ENCODE data around the gene SCGB3A1.

The SCGB3A1 gene

DNA sequence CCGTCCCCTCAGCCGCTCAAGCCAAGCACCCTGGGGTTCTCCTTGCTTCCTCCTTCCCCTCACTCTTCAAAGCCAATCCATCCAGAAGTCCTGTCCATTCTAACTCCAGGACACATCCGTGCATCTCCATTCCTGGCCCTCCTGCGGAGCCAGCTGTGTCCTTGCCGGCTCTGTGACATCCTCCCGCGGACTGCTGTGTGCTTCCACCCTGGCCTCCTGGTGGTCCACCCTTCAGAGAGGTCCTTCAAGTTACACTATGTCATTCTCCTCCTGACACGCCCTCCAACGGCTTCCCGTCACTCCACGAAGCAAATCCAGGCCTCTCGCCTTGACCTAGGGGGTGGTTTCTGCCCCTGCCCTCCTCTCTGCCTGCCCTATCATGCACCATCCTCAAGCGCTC lies 13.0 kb upstream of the SCGB3A1 start:
- TF ChIP-seq ZFX (IDR thresholded peaks at IDR 0.05) = no peak
- TF ChIP-seq, protein P1, sequence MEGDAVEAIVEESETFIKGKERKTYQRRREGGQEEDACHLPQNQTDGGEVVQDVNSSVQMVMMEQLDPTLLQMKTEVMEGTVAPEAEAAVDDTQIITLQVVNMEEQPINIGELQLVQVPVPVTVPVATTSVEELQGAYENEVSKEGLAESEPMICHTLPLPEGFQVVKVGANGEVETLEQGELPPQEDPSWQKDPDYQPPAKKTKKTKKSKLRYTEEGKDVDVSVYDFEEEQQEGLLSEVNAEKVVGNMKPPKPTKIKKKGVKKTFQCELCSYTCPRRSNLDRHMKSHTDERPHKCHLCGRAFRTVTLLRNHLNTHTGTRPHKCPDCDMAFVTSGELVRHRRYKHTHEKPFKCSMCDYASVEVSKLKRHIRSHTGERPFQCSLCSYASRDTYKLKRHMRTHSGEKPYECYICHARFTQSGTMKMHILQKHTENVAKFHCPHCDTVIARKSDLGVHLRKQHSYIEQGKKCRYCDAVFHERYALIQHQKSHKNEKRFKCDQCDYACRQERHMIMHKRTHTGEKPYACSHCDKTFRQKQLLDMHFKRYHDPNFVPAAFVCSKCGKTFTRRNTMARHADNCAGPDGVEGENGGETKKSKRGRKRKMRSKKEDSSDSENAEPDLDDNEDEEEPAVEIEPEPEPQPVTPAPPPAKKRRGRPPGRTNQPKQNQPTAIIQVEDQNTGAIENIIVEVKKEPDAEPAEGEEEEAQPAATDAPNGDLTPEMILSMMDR (conservative IDR thresholded peaks at IDR 0.05) = no peak
- no peak overlapping the region for H3K27ac ChIP-seq

DNA sequence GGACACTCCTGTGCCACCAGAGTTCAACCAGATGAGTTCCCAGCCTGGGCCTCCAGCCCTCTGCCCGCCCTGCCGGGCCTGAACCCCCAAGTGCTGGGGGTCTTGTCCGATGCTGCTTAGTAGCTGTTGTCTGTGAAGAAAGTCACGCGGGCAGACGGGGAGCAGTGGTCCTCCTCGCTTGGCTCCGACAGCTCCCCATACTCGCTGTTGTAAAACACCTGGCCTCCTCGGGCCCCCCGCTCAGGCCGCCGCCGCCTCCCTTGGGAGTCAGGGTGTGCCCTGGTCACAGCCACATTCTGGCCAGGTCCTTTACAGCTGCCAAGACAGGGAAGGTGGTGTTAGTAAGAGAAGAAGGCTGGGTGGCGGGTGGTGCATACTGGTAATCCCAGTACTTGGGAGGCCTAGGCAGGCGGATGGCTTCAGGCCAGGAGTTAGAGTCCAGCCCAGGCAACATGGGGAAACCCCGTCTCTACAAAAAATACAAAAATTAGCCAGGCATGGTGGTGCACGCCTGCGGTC lies 11.8 kb upstream of the SCGB3A1 start:
- H3K27ac ChIP-seq = no peak overlapping the region
- TF ChIP-seq, protein P1 (conservative IDR thresholded peaks at IDR 0.05) = no peak
- no peak for TF ChIP-seq ZFX (IDR thresholded peaks at IDR 0.05)

DNA sequence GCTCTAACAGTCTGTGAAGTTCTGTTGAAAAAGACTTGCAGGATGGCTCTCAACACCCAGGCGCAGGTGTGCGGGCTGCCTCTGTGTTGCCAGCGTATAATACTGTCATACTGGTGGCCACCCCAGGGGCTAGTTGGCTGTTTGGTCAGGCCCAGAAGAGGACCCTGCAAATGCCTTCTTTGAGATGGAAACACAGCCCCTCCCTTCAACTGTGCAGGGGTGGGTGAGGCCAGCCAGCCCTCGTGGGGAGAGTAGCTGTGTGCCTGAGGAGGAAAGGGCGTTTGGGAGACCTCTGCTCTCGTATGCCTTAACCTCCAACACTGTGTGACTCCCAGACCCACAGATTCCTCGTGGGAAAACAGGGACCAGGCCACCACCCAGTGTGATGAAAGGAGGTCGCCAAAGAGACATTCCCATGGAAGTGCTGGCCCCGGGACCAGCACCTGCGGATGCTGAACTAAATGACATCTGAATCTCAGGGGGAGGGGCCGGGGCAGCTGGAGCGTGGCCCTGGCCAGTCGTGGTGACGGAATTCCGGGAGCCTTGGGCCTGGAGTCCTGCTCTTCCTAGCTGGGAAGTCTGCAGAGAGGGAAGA lies 11.3 kb upstream of the SCGB3A1 start:
- no peak overlapping the region for H3K27ac ChIP-seq
- TF ChIP-seq ZFX (IDR thresholded peaks at IDR 0.05) = no peak

DNA sequence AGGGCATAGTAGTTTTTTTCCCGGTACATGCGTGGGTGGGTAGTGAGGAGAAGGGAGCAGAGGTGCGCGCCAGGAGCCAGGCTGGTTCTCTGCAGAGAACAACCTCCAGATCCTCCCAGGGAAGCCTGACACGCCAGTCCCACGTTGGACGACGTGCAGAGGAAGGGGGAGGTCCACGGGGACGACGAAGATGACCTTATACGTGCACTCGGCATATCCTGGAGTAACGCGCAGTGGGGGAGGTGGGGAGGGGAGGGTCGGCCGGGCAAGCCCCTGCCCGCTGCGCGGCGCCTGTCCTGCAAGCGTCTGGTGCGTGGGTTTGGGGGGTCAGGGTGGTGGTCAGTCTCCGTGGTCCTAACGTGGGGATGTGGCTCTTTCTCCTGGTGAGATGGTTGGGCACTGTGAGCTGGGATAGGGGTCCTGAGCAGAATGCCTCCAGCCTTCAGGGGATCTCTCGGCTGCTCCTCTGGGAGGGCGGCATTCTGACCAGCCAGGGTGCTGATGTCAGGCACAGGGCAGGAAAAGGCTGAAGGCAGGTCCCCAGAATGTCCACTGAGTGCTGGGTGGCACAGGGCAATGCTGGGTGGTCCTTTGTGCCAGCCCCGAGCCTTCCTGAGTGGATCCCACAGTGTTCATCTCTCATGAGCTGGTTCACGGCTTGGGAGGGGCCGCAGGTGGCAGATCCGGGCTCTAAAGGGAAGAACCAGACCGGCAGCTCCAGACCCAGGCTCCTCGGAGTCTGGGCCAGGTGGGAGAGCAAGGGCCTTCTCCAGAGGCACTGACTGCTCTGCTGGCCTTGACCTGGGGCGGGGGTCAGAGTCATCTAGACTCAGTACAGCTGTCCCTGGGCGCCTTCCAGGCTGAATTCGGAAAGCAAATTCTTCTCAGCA lies 10.5 kb upstream of the SCGB3A1 start:
- no peak for TF ChIP-seq ZFX (IDR thresholded peaks at IDR 0.05)
- TF ChIP-seq, protein P1 (conservative IDR thresholded peaks at IDR 0.05) = no peak
- H3K27ac ChIP-seq = no peak overlapping the region

DNA sequence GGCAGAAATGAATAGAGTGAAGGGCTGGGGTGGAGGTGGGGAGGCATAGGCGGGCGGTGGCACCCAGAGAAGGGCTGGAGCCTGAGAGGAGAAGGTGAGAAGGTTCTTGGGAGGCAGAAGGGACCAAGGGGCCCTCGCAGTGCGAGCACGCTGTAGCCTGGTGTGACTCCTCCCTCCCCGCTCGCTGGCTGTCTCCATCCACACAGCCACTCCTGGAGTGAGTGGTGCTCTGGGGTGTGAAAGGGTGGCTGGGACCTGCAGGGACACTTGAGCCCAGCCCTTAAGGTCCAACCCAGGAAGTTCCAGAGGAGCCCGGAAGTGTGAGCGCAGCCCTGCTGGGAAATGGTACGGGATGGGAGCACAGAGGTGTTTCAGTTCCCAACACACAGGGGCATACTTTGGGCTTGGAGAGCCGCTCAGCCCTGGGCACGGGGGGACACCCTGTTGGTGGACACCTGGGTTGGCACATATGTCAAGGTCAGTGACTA lies 9.3 kb upstream of the SCGB3A1 start:
- TF ChIP-seq ZFX (IDR thresholded peaks at IDR 0.05) = no peak
- TF ChIP-seq, protein P1 (conservative IDR thresholded peaks at IDR 0.05) = no peak
- H3K27ac ChIP-seq = no peak overlapping the region

DNA sequence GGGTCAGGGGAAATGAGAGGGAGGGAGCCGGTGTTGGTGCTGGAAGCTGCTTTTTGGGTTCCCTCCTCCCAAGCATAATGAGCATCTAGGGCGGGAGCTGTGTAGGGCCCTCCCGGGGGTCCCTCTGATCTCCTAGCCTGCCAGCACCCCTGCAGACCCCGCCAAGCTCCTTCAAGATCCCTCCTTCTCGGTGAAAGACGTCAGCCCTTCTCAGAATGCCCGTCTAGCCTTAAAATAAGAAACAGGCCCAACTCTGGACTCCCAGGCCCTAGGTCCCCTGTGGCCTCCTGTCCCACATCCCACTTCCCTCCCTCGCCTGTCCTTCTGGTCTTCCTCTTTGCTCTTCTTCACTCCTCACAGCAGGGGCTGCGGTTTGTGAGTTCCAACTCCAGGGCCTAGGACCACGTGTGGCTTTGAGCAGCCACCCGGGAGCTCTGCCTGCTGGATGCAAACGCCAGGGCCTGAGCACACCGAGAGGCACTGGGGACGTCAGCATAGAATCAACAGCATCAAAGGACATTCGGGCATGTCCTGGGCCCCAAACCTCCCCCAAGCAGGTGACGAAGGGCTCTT lies 8.8 kb upstream of the SCGB3A1 start:
- no peak for TF ChIP-seq ZFX (IDR thresholded peaks at IDR 0.05)
- TF ChIP-seq, protein P1 (conservative IDR thresholded peaks at IDR 0.05) = no peak

DNA sequence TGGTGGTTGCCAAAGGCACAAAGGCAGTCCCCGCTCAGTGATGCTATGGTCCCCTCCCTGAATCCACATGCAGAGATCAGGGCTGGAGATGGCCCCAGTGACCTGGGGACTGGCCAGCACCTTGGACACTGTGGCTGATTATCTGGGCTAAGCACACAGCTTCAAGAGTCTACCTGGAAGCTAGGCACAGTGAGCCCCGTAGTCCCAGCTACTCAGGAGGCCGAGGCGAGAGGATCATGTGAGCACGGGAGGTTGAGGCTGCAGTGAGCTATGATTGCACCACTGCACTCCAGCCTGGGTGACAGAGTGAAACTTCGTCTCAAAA lies 8.3 kb upstream of the SCGB3A1 start:
- H3K27ac ChIP-seq = no peak overlapping the region
- no peak for TF ChIP-seq ZFX (IDR thresholded peaks at IDR 0.05)
- TF ChIP-seq, protein P1 (conservative IDR thresholded peaks at IDR 0.05) = no peak

More for the DNA sequence above, 8.8 kb upstream of the SCGB3A1 start:
- H3K27ac ChIP-seq = no peak overlapping the region

Measured in C4-2B (cell line).